Fibroblast of peridontal ligament (primary cell): ENCODE results near the gene ADGRA1.
"Not testable (repeated sequence)": the region's sequence is repeated elsewhere in the genome, so short reads cannot be mapped to it uniquely, and the experiment has no call there.

ENCODE experiments used
- DNase-seq: peaks from one replicate; pipeline ENCODE4 v3.0.0-alpha.2; 2010; ENCODE audit errors: extremely low read depth

The ADGRA1 gene

GRCh38 chr10:133142523-133143199, 54.9 kb downstream of the ADGRA1 start:
- DNase-seq, result no peak

GRCh38 chr10:133143200-133143533, 55.4 kb downstream of the ADGRA1 start:
- no peak for DNase-seq

- no peak for DNase-seq
Measured at GRCh38 chr10:133143546-133143945, 55.8 kb downstream of the ADGRA1 start.

- DNase-seq, result no peak
Measured at GRCh38 chr10:133144771-133145170, 57.0 kb downstream of the ADGRA1 start.

- DNase-seq, result no peak
Measured at GRCh38 chr10:133150226-133150625, 62.5 kb downstream of the ADGRA1 start.

GRCh38 chr10:133150656-133151055, 62.9 kb downstream of the ADGRA1 start:
- no peak for DNase-seq

- DNase-seq, result not testable (repeated sequence)
Measured at GRCh38 chr10:133151071-133151470, 63.3 kb downstream of the ADGRA1 start.

- no peak for DNase-seq
Measured at GRCh38 chr10:133151543-133151972, 63.8 kb downstream of the ADGRA1 start.

GRCh38 chr10:133154411-133154810, 66.7 kb downstream of the ADGRA1 start:
- no peak for DNase-seq

- no peak for DNase-seq
Measured at GRCh38 chr10:133154996-133155778, 67.5 kb downstream of the ADGRA1 start.

- DNase-seq, result peak; percentile 8
Measured at GRCh38 chr10:133156674-133157579, 69.2 kb downstream of the ADGRA1 start.

GRCh38 chr10:133157662-133158436, 70.1 kb downstream of the ADGRA1 start:
- DNase-seq, result no peak

GRCh38 chr10:133158437-133158755, 70.7 kb downstream of the ADGRA1 start:
- no peak for DNase-seq

GRCh38 chr10:133158756-133159610, 71.3 kb downstream of the ADGRA1 start:
- DNase-seq, result no peak

- DNase-seq, result no peak
Measured at GRCh38 chr10:133159611-133159949, 71.9 kb downstream of the ADGRA1 start.

GRCh38 chr10:133159950-133160825, 72.5 kb downstream of the ADGRA1 start, which contains the start of gene KNDC1:
Gene KNDC1, plus strand, starts transcription at chr10:133160219. Its CDS starts 249 bp downstream, at chr10:133160468.
- no peak for DNase-seq

- DNase-seq, result no peak
Measured at GRCh38 chr10:133160826-133161471, 73.2 kb downstream of the ADGRA1 start.

GRCh38 chr10:133161486-133162109, 73.9 kb downstream of the ADGRA1 start:
- DNase-seq, result no peak
